GM12872 (cell line): Measurements from ENCODE around the gene CCDC13.

Experiments
- CTCF ChIP-seq: IDR thresholded peaks from 3 replicates; pipeline ENCODE4 v1.5.1; 2011; ENCODE audit warnings: low read depth, mild to moderate bottlenecking, low read length, moderate library complexity; ENCODE audit not compliant: insufficient read depth

The CCDC13 gene

GRCh38 chr3:42755681-42756578, 17.1 kb downstream of the CCDC13 start:
- TF ChIP-seq CTCF: peak; percentile 67

GRCh38 chr3:42753757-42754156, 19.3 kb downstream of the CCDC13 start:
- no peak for TF ChIP-seq CTCF

DNA sequence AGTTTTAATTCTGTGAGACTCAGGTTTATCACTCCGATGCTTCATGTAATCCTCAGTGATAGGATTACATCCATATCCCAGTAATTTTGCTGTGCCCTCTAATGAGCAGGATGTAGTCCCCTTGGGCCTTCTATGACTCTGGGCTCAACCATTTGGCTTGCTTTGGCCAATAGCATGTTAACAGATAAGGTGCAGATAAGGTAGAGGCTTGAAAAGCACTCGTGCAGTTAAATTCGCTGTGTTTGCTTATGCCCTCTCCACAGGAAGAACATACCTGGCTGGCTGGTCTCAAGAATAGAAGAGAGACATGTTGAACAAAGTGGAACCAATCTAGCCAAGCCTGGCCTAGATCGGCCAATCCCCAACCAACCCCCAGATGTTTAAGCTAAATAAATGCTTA, 20.1 kb downstream of the CCDC13 start:
- no peak for TF ChIP-seq CTCF

DNA sequence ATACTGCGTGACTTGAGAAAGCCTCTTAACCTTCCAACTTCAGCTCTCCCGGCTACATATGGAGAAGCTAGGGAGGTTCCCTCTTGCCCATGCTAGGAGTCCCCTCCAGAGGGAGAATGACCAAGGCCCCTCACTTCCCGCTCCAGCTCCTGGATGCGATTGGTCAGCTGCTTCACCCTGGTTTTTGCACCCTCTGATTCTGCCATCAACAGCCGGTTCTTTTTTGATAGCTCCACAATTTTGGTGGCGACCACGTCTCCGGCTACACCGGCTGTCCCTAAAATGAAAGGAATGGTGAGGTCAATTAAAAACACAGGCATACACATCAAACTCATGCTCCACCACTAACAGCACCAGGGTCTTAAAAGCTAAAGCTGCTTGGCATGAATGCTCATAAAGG, 20.6 kb downstream of the CCDC13 start:
- no peak for TF ChIP-seq CTCF

DNA sequence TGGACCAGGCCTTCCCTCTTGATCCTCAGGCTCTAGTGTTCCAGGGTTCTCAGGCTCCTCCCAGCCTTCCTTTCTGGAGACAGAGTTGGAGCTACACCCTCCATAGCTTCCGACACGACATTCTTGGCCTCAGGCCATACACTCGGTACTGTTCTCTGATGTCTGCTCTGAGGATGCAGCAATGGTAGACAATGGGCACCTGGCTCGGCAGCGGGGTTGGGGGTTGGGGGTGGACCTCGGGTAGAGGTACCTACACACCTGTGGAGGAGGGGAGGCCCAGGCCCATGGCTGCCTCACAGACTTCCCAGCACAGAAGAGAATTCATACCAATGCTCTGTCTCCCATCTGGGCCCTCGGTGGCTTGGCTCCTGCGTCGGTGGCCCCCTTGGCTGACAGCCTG, 21.4 kb downstream of the CCDC13 start:
- TF ChIP-seq CTCF: no peak

DNA sequence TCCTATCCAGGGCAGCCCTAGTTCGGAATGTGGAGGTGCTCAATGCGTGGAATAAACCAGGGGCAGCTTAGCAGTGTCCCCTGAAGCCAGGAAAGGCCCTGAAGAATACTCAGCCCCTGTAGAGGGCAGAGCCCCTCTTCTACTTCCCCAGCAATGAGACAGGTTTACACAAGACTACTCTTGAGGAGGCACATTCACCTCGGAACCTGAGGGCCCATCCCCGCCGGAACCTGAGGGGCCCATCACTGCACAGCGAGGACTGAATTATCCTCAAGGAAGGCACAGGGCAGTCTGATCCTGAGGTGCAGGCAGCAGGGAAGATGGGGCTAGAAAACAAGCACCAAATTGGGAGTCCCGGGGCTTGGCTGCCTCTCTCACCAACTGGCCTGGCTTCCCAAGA, 22.2 kb downstream of the CCDC13 start:
- no peak for TF ChIP-seq CTCF

DNA sequence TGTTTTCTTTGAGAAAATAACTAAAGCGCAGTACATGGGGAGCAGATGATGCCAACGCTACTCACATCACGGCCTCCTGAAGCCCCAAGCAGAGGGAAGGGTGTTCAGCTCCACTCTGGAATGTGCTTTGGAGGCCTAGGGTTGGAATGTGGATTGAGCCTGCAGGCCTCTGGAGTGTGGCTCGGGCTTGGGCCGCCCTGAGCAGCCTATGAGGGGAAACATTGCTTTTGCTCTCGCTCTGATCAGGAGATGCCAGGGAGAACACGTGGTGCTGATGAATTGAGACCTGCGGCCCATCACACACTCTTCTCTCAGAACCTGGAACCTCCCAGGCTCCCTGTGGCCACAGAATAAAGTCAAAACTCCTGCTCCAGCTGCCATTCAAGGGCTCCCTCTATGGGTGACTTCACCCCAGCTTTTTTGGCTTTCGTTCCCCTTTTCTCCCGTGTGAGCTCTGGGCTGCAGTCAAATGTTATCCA, 23.3 kb downstream of the CCDC13 start:
- peak; percentile 58 for TF ChIP-seq CTCF
